ENCODE data around the gene PSMC3.

PSMC3 gene

GRCh38 chr11:47375020-47375419 is 51.2 kb downstream of the PSMC3 start:
- DNase-seq: no peak

GRCh38 chr11:47374720-47375019 is 51.6 kb downstream of the PSMC3 start:
- DNase-seq: no peak

- DNase-seq: peak; percentile 79 to 86
Observed at GRCh38 chr11:47373876-47374719, 52.1 kb downstream of the PSMC3 start.

- DNase-seq: no peak
Observed at GRCh38 chr11:47372422-47372821, 53.8 kb downstream of the PSMC3 start.

- no peak for DNase-seq
Observed at GRCh38 chr11:47369676-47370075, 56.6 kb downstream of the PSMC3 start.

Measured in CD4-positive, alpha-beta T cell treated with Interferon alpha-2 for 1 hour (primary cell).